Measurements from ENCODE around the gene GSTM5.
"Not testable (repeated sequence)": the region's sequence is repeated elsewhere in the genome, so short reads cannot be mapped to it uniquely, and the experiment has no call there.

The GSTM5 gene

GRCh38 chr1:109754738-109755137, 42.7 kb downstream of the GSTM5 start:
- no peak for TF ChIP-seq CTCF (IDR thresholded peaks at IDR 0.05; ENCODE audit: control extremely low read depth, extremely low read depth, low read depth, missing control alignments)
- POLR2A ChIA-PET = no interaction called here
- DNase-seq (ENCODE audit: extremely low spot score) = no peak
- CTCF ChIA-PET = interaction anchor here (1.3 to 3.9 kb wide), 4 partner anchors 17 to 115 kb away, joined by 3 to 13 read pairs (median 7); no protein-coding TSS in a partner anchor

GRCh38 chr1:109756325-109756724, 44.3 kb downstream of the GSTM5 start:
- POLR2A ChIA-PET; DNase-seq (ENCODE audit: extremely low spot score): not testable (repeated sequence)
- CTCF ChIA-PET = interaction anchor here (1.4 to 3.9 kb wide), 4 partner anchors 16 to 228 kb away, joined by 5 to 13 read pairs (median 8); partner anchors contain the start of gene AHCYL1

GRCh38 chr1:109756848-109757521, 44.9 kb downstream of the GSTM5 start:
- CTCF ChIA-PET = interaction anchor here (0.5 to 3.9 kb wide), 7 partner anchors 16 to 272 kb away, joined by 3 to 13 read pairs (median 5); partner anchors contain the start of gene AHCYL1
- POLR2A ChIA-PET = no interaction called here
- TF ChIP-seq CTCF (IDR thresholded peaks at IDR 0.05; ENCODE audit: control extremely low read depth, extremely low read depth, low read depth, missing control alignments) = no peak
- no peak for DNase-seq (ENCODE audit: extremely low spot score)

- TF ChIP-seq CTCF (IDR thresholded peaks at IDR 0.05; ENCODE audit: control extremely low read depth, extremely low read depth, low read depth, missing control alignments) = no peak
- POLR2A ChIA-PET = no interaction called here
- no peak for DNase-seq (ENCODE audit: extremely low spot score)
- CTCF ChIA-PET = interaction anchor here (1.2 to 4.3 kb wide), 3 partner anchors 19 to 118 kb away, joined by 3 to 19 read pairs (median 4); no protein-coding TSS in a partner anchor
Observed at GRCh38 chr1:109757936-109758786, 46.1 kb downstream of the GSTM5 start.

GRCh38 chr1:109759513-109760334, 47.7 kb downstream of the GSTM5 start:
- TF ChIP-seq CTCF (IDR thresholded peaks at IDR 0.05; ENCODE audit: control extremely low read depth, extremely low read depth, low read depth, missing control alignments) = no peak
- ChIA-PET CTCF (interaction anchor here (0.6 to 4.3 kb wide), 9 partner anchors 10 to 300 kb away, joined by 3 to 19 read pairs (median 3); partner anchors contain the start of gene AHCYL1), POLR2A (no interaction called here)
- no peak for DNase-seq (ENCODE audit: extremely low spot score)

GRCh38 chr1:109760581-109761226, 48.7 kb downstream of the GSTM5 start:
- no peak for TF ChIP-seq CTCF (IDR thresholded peaks at IDR 0.05; ENCODE audit: control extremely low read depth, extremely low read depth, low read depth, missing control alignments)
- DNase-seq (ENCODE audit: extremely low spot score) = no peak
- ChIA-PET POLR2A (no interaction called here), CTCF (interaction anchor here (0.7 to 4.3 kb wide), 5 partner anchors 16 to 299 kb away, joined by 3 to 19 read pairs (median 4); partner anchors contain the start of gene AHCYL1)

Measured in GM10248 (cell line).